Duodenal mucosa (tissue), 2 donors: ENCODE results near the gene DMXL1.
"Not testable (repeated sequence)": the region's sequence is repeated elsewhere in the genome, so short reads cannot be mapped to it uniquely, and the experiment has no call there.

Source experiments
- H3K27ac ChIP-seq: one replicate; pipeline ENCODE4 v1.7.0; 2013; ENCODE audit warnings: low read depth, low read length
- H3K27me3 ChIP-seq, 2 donors: one replicate each; pipeline ENCODE4 v1.7.0; 2013; ENCODE audit warnings: low read length in 2 of 2, control low read depth in 1 of 2; ENCODE audit not compliant: insufficient read depth in 2 of 2, control insufficient read depth in 1 of 2
- H3K36me3 ChIP-seq, 2 donors: one replicate each; pipeline ENCODE4 v1.7.0; 2013; ENCODE audit warnings: low read length in 2 of 2, control low read depth in 1 of 2; ENCODE audit not compliant: insufficient read depth in 2 of 2, control insufficient read depth in 1 of 2
- H3K4me1 ChIP-seq, 2 donors: one replicate each; pipeline ENCODE4 v1.7.0; 2013; ENCODE audit warnings: low read length in 2 of 2, control low read depth in 1 of 2; ENCODE audit not compliant: insufficient read depth in 2 of 2, control insufficient read depth in 1 of 2
- H3K4me3 ChIP-seq, 2 donors: one replicate each; pipeline ENCODE4 v1.7.0; 2013; ENCODE audit warnings: low read length in 2 of 2, low read depth in 1 of 2
- H3K9ac ChIP-seq, 2 donors: one replicate each; pipeline ENCODE4 v1.7.0; 2013; ENCODE audit warnings: low read length in 2 of 2, low read depth in 1 of 2
- H3K9me3 ChIP-seq, 2 donors: one replicate each; pipeline ENCODE4 v1.7.0; 2013; ENCODE audit warnings: low read length in 2 of 2, control low read depth in 1 of 2; ENCODE audit not compliant: control insufficient read depth in 1 of 2

The DMXL1 gene

DNA sequence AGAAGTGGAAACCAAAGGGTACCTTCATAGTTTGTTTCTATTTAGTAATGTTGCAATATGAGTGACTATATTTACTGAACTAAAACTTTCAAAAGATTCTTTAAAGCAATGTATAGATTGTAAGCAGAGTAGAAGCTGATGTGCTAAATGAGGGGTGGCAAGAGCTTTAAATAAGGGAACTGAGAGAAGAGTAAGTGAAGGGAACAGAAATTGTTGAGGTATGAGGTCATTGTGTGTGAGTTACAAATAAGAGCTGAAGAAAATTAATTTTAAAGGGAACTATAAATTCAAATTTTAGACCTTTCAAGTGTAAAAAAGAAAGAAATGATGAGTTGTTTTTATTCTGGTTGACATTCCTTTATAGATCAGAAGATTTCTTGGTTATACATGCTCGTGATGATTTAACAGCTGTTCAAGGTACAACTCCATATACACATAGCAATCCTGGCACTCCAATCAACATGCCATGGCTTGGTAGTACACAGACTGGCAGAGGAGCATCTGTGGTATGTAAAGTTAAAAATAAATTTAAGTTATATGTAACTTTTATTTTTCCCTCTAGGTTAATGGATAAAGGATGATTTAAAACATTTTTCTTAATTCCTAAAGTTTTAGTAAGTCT, 149.8 kb downstream of the DMXL1 start:
- H3K4me1 ChIP-seq = peaks cover 0 to 3% of the 10 kb centered on the region in 2 donors
- H3K9me3 ChIP-seq = no peaks in the 10 kb centered on the region
- no peak overlapping the region for H3K27ac ChIP-seq
- H3K9ac ChIP-seq = no peak overlapping the region
- H3K4me3 ChIP-seq = no peak overlapping the region
- H3K36me3 ChIP-seq = peaks cover 0 to 5% of the 10 kb centered on the region in 2 donors
- no peaks in the 10 kb centered on the region for H3K27me3 ChIP-seq

DNA sequence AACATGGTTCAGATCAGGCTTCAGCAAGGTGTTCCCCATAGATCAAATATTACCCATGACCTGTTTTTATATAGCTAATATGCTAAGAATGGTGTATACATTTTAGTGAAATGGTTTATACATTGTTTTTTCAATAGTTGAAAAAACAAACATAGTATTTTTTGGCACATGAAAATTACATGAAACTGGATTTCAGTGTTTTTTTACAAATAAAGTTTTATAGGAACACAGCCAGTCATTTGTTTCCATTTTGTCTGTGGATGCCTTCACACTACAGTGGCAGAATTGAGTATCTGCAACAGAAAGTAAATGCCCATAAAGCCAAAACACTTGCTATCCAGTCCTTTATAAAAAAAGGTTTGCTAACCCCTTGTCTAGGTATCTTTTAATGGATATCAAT, 150.4 kb downstream of the DMXL1 start:
- Histone ChIP-seq H3K4me1 (peaks cover 0 to 3% of the 10 kb centered on the region in 2 donors), H3K27me3 (no peaks in the 10 kb centered on the region), H3K36me3 (peaks cover 0 to 5% of the 10 kb centered on the region in 2 donors), H3K4me3 (no peak overlapping the region), H3K27ac (no peak overlapping the region), H3K9ac (no peak overlapping the region), H3K9me3 (no peaks in the 10 kb centered on the region)

DNA sequence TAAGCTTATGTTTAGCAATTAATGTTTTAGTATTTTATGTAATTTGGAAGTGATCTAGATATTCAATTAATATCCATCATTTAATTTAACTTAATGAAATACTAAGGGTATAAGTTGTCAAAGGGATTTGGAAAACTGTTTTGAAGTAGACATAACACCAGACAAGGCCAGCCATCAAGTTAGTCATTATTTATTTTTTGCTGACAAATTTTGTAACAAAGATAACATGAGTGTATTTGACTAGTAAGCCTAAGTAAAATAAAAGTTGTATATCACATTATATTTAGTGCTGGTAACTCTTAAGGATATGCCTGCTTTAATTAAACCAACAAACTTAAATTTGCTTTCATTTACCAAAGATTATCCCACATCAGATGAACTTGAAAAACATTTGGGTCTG, 159.1 kb downstream of the DMXL1 start:
- no peak overlapping the region for H3K9ac ChIP-seq
- H3K27me3 ChIP-seq = no peaks in the 10 kb centered on the region
- no peak overlapping the region for H3K27ac ChIP-seq
- H3K4me3 ChIP-seq = no peak overlapping the region
- no peaks in the 10 kb centered on the region for H3K4me1 ChIP-seq
- peaks cover 4 to 16% of the 10 kb centered on the region in 2 donors for H3K36me3 ChIP-seq
- H3K9me3 ChIP-seq = no peaks in the 10 kb centered on the region

GRCh38 chr5:119238265-119239118, 167.6 kb downstream of the DMXL1 start:
- peaks cover 4 to 36% of the 10 kb centered on the region in 2 donors for H3K36me3 ChIP-seq
- H3K9ac ChIP-seq = no peak overlapping the region
- no peak overlapping the region for H3K27ac ChIP-seq
- H3K27me3 ChIP-seq = no peaks in the 10 kb centered on the region
- H3K4me1 ChIP-seq = no peaks in the 10 kb centered on the region
- no peaks in the 10 kb centered on the region for H3K9me3 ChIP-seq
- H3K4me3 ChIP-seq = no peak overlapping the region

DNA sequence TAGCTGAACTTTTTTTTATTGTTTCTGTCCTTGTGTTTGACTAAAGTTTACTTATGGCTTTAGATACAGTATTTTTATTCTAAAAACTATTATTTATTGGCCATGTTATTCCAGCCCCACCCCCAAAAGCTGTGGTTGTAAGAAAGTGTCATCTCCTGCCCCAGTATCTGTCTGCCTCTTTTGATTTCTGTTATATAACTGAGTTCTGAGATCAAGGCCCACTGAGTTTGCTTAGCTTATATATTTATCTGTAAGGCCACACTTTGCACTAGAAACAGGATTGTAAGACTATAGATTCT, 168.2 kb downstream of the DMXL1 start:
- Histone ChIP-seq H3K27ac (no peak overlapping the region), H3K27me3 (no peaks in the 10 kb centered on the region), H3K36me3 (peaks cover 4 to 31% of the 10 kb centered on the region in 2 donors), H3K4me1 (no peaks in the 10 kb centered on the region), H3K9me3 (no peaks in the 10 kb centered on the region), H3K4me3 (no peak overlapping the region), H3K9ac (no peak overlapping the region)

DNA sequence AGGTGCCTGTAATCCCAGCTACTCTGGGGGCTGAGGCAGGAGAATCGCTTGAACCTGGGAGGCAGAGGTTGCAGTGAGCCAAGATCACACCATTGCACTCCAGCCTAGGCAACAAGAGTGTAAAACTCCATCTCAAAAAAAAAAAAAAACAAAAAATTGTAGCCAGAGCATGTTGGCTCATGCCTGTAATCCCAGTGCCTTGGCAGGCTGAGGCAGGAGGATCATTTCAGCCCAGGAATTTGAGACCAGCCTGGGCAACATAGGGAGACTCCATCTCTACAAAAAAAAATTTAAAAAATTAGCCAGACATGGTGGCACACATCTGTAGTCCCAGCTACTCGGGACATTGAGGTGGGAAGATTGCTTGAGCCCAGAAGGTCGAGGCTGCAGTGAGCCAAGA, 168.9 kb downstream of the DMXL1 start:
- H3K36me3 ChIP-seq = peaks cover 4 to 24% of the 10 kb centered on the region in 2 donors
- H3K27ac ChIP-seq, H3K9ac ChIP-seq: not testable (repeated sequence)

GRCh38 chr5:119243888-119244287, 173.0 kb downstream of the DMXL1 start:
- no peaks in the 10 kb centered on the region for H3K9me3 ChIP-seq
- H3K27ac ChIP-seq = no peak overlapping the region
- no peaks in the 10 kb centered on the region for H3K4me1 ChIP-seq
- peaks cover 4 to 24% of the 10 kb centered on the region in 2 donors for H3K36me3 ChIP-seq
- H3K4me3 ChIP-seq = no peak overlapping the region
- no peak overlapping the region for H3K9ac ChIP-seq
- H3K27me3 ChIP-seq = no peaks in the 10 kb centered on the region

More for the DNA sequence above, 168.9 kb downstream of the DMXL1 start:
- not testable (repeated sequence) for H3K4me1 ChIP-seq, H3K27me3 ChIP-seq, H3K9me3 ChIP-seq, H3K4me3 ChIP-seq

GRCh38 chr5:119250946-119251901, 180.3 kb downstream of the DMXL1 start:
- H3K4me3 ChIP-seq = no peak overlapping the region
- H3K27me3 ChIP-seq = no peaks in the 10 kb centered on the region
- no peak overlapping the region for H3K9ac ChIP-seq
- peaks cover under 1 to 5% of the 10 kb centered on the region in 2 donors for H3K4me1 ChIP-seq
- H3K9me3 ChIP-seq = no peaks in the 10 kb centered on the region
- no peak overlapping the region for H3K27ac ChIP-seq
- peaks cover 0 to 8% of the 10 kb centered on the region in 2 donors for H3K36me3 ChIP-seq

DNA sequence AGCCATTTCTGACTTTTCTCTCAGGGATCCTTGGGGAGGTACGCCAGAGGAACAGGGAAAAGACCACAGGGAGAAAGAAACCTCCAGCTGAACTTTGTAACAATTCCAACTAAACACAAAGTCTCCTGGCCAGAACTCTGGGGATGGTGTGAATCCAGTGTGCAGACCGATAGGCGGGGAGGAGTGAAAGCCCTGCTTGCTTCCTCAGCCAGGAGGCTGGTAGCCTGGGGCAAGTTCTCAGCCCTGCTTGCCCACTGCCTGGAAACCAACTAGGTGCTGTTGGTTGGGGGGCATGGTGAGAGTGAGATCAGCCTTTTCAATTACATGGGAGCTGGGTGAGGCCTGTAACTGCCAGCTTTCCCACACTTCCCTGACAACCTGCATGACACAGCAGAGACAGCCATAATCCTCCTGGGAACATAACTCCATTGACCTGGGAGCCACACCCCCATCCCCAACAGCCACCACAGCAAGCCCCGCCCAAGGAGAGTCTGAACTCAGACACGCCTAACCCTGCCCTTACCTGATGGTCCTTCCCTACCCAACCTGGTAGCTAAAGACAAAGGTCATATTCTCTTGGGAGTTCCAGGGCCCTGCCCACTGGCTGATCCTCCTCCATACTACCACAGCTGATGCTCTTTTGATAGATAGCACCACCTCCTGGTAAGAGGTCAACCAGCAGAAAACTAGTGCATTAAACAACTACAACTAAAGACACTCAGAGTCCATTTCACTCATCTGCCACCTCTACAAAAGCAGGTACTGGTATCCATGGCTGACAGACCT, 184.9 kb downstream of the DMXL1 start:
- H3K36me3 ChIP-seq = no peaks in the 10 kb centered on the region
- no peak overlapping the region for H3K4me3 ChIP-seq
- peak overlapping the region in 1 of 2 donors; percentile 25 for H3K9ac ChIP-seq
- peaks cover 3 to 5% of the 10 kb centered on the region in 2 donors for H3K4me1 ChIP-seq
- peak overlapping the region; percentile 59 for H3K27ac ChIP-seq
- peaks cover 0 to 4% of the 10 kb centered on the region in 2 donors for H3K9me3 ChIP-seq
- no peaks in the 10 kb centered on the region for H3K27me3 ChIP-seq
